IMR-90 (cell line): ENCODE data around the gene KIF5C. TPM values are rescaled to one million over a fixed set of nuclear protein-coding genes. Genes with fewer than 3 reads are reported as not detected.
A peak's percentile ranks its signal among the peaks of the same experiment; 100 is the strongest.

Source experiments
- ATAC-seq: fragments of 200-7000 bp; cut with Tn5 transposase; 2 replicates; pipeline ENCODE4 v1.9.1; 2020; ENCODE audit warnings: low read depth, mild to moderate bottlenecking, moderate library complexity
- BruUV-seq: library from RNA; stranded (reverse); fragments of 400-500 nt; replicated peaks from 2 replicates; lab custom pipeline; 2021; lab: Mats Ljungman, UMichigan
- CTCF ChIA-PET: fragments of 300-600 bp; formaldehyde crosslinking; extraction: SDS; loops from one replicate; lab custom pipeline; 2021; ENCODE audit warnings: antibody characterized with exemption; lab: Yijun Ruan, JAX
- POLR2A ChIA-PET: fragments of 300-600 bp; sonication (Branson Sonifier 250); formaldehyde crosslinking; loops from one replicate; lab custom pipeline; 2022; ENCODE audit warnings: antibody characterized with exemption; ENCODE audit not compliant: unreplicated experiment; lab: Charles Lee
- DNase-seq: peaks from one replicate; pipeline ENCODE4 v3.0.0; 2013
- H2AFZ ChIP-seq: replicated peaks from 2 replicates; pipeline ENCODE3; 2013; ENCODE audit warnings: low read length, mild to moderate bottlenecking; ENCODE audit not compliant: poor library complexity
- H2AK5ac ChIP-seq: 2 replicates; pipeline ENCODE4 v1.6.1; 2013; ENCODE audit warnings: low read depth, low read length, inconsistent platforms
- H2AK9ac ChIP-seq: replicated peaks from 2 replicates; pipeline ENCODE3; 2013; ENCODE audit warnings: mild to moderate bottlenecking, low read depth, low read length, moderate library complexity; ENCODE audit not compliant: poor library complexity
- H2BK120ac ChIP-seq: 2 replicates; pipeline ENCODE4 v1.6.1; 2013; ENCODE audit warnings: low read depth, low read length, inconsistent platforms
- H2BK15ac ChIP-seq: 3 replicates; pipeline ENCODE4 v1.6.1; 2013; ENCODE audit warnings: low read depth, low read length, inconsistent platforms
- H2BK20ac ChIP-seq: 2 replicates; pipeline ENCODE4 v1.6.1; 2013; ENCODE audit warnings: low read depth, mild to moderate bottlenecking, inconsistent platforms, low read length, moderate library complexity
- H2BK5ac ChIP-seq: 2 replicates; pipeline ENCODE4 v1.6.1; 2013; ENCODE audit warnings: mild to moderate bottlenecking, low read depth, low read length, inconsistent platforms; ENCODE audit not compliant: poor library complexity, severe bottlenecking
- H3K14ac ChIP-seq: replicated peaks from 2 replicates; pipeline ENCODE4 v1.6.1; 2013; ENCODE audit warnings: low read depth, low read length, inconsistent platforms
- H3K18ac ChIP-seq: 2 replicates; pipeline ENCODE4 v1.6.1; 2013; ENCODE audit warnings: low read depth, low read length, control low read depth
- H3K23ac ChIP-seq: 2 replicates; pipeline ENCODE4 v1.6.1; 2013; ENCODE audit warnings: low read depth, low read length, inconsistent platforms
- H3K27ac ChIP-seq: 2 replicates; pipeline ENCODE4 v1.5.1; 2013; ENCODE audit warnings: mild to moderate bottlenecking, control low read depth, low read length; ENCODE audit not compliant: insufficient read depth
- H3K27me3 ChIP-seq: 2 replicates; pipeline ENCODE4 v1.6.1; 2013; ENCODE audit warnings: low read length; ENCODE audit not compliant: control insufficient read depth, insufficient read depth
- H3K36me3 ChIP-seq: 2 replicates; pipeline ENCODE4 v1.6.1; 2013; ENCODE audit warnings: low read length, mixed read lengths; ENCODE audit not compliant: control insufficient read depth, insufficient read depth
- H3K4ac ChIP-seq: 2 replicates; pipeline ENCODE4 v1.6.1; 2013; ENCODE audit warnings: low read depth, low read length, inconsistent platforms
- H3K4me1 ChIP-seq: 2 replicates; pipeline ENCODE4 v1.6.1; 2013; ENCODE audit warnings: low read length, mixed read lengths; ENCODE audit not compliant: control insufficient read depth, insufficient read depth
- H3K4me2 ChIP-seq: 2 replicates; pipeline ENCODE4 v1.6.1; 2013; ENCODE audit warnings: low read depth, mild to moderate bottlenecking, control low read depth, low read length, moderate library complexity
- H3K4me3 ChIP-seq: 2 replicates; pipeline ENCODE4 v1.5.1; 2013; ENCODE audit warnings: low read depth, mild to moderate bottlenecking, control low read depth, low read length, moderate library complexity; ENCODE audit not compliant: insufficient read depth
- H3K56ac ChIP-seq: 2 replicates; pipeline ENCODE4 v1.6.1; 2013; ENCODE audit warnings: low read length, inconsistent platforms; ENCODE audit not compliant: insufficient read depth; ENCODE audit errors: extremely low read depth
- H3K79me1 ChIP-seq, 2 experiments: 2 replicates each; pipeline ENCODE4 v1.6.1; 2013; ENCODE audit warnings: low read length in 2 of 2, inconsistent platforms in 1 of 2, low read depth in 1 of 2
- H3K9ac ChIP-seq: 2 replicates; pipeline ENCODE4 v1.6.1; 2013; ENCODE audit warnings: low read depth, low read length, control low read depth
- H3K9me1 ChIP-seq: 2 replicates; pipeline ENCODE4 v1.6.1; 2013; ENCODE audit warnings: low read length, inconsistent platforms; ENCODE audit not compliant: insufficient read depth
- H3K9me3 ChIP-seq: 2 replicates; pipeline ENCODE4 v1.6.1; 2013; ENCODE audit warnings: low read length; ENCODE audit not compliant: control insufficient read depth, insufficient read depth
- H4K20me1 ChIP-seq: 2 replicates; pipeline ENCODE4 v1.6.1; 2013; ENCODE audit warnings: low read length, inconsistent platforms; ENCODE audit not compliant: insufficient read depth
- H4K5ac ChIP-seq: 2 replicates; pipeline ENCODE4 v1.6.1; 2013; ENCODE audit warnings: mild to moderate bottlenecking, low read depth, low read length, control low read depth
- H4K8ac ChIP-seq, 2 experiments: 2 replicates each; pipeline ENCODE4 v1.6.1; 2013; ENCODE audit warnings: low read depth in 2 of 2, low read length in 2 of 2, control low read depth in 1 of 2, inconsistent platforms in 1 of 2
- H4K91ac ChIP-seq: 2 replicates; pipeline ENCODE4 v1.6.1; 2013; ENCODE audit warnings: low read depth, low read length, inconsistent platforms; ENCODE audit not compliant: insufficient read depth
- BHLHE40 ChIP-seq: fragments of 150-350 bp; IDR thresholded peaks from 2 replicates; pipeline ENCODE4 v1.6.1; 2016; ENCODE audit warnings: mild to moderate bottlenecking, low read depth, low read length
- CEBPB ChIP-seq: IDR thresholded peaks from 2 replicates; pipeline ENCODE4 v1.6.1; 2012; ENCODE audit warnings: low read depth, low read length, improper control_type of control experiment
- CHD1 ChIP-seq: IDR thresholded peaks from 2 replicates; pipeline ENCODE4 v1.6.1; 2012; ENCODE audit warnings: low read depth, low read length, improper control_type of control experiment
- CTCF ChIP-seq: conservative IDR thresholded peaks from 2 replicates; pipeline ENCODE4 v1.5.1; 2012; ENCODE audit warnings: mild to moderate bottlenecking, low read depth, low read length, improper control_type of control experiment
- FOS ChIP-seq: fragments of 150-350 bp; IDR thresholded peaks from 2 replicates; pipeline ENCODE4 v1.6.1; 2016; ENCODE audit warnings: low read depth, low read length
- MAFK ChIP-seq: IDR thresholded peaks from 2 replicates; pipeline ENCODE4 v1.6.1; 2012; ENCODE audit warnings: low read depth, low read length, improper control_type of control experiment
- MAZ ChIP-seq: IDR thresholded peaks from 2 replicates; pipeline ENCODE4 v1.6.1; 2012; ENCODE audit warnings: low read depth, mild to moderate bottlenecking, low read length, improper control_type of control experiment, moderate library complexity, borderline replicate concordance
- MXI1 ChIP-seq: IDR thresholded peaks from 2 replicates; pipeline ENCODE4 v1.6.1; 2012; ENCODE audit warnings: low read depth, mild to moderate bottlenecking, low read length, moderate library complexity, borderline replicate concordance
- NFE2L2 ChIP-seq: fragments of 150-350 bp; IDR thresholded peaks from 2 replicates; pipeline ENCODE4 v1.6.1; 2016; ENCODE audit warnings: low read depth, mild to moderate bottlenecking, low read length
- POLR2A ChIP-seq: IDR thresholded peaks from 2 replicates; pipeline ENCODE4 v1.6.1; 2012; ENCODE audit warnings: mild to moderate bottlenecking, low read depth, low read length
- RCOR1 ChIP-seq: IDR thresholded peaks from 2 replicates; pipeline ENCODE4 v1.6.1; 2012; ENCODE audit warnings: mild to moderate bottlenecking, low read length, improper control_type of control experiment; ENCODE audit not compliant: insufficient replicate concordance
- RFX5 ChIP-seq: IDR thresholded peaks from 2 replicates; pipeline ENCODE4 v1.8.0; 2012; ENCODE audit warnings: low read depth, mild to moderate bottlenecking, low read length, moderate library complexity
- SMC3 ChIP-seq: fragments of 150-350 bp; IDR thresholded peaks from 2 replicates; pipeline ENCODE4 v1.6.1; 2016; ENCODE audit warnings: low read depth, mild to moderate bottlenecking, antibody characterized with exemption, low read length, moderate library complexity
- WGBS, 2 experiments: methylation state at CpG; one replicate each; pipeline versions ENCODE4 v1.1.5 to v1.1.7; 2013; ENCODE audit warnings: missing lambda C conversion rate in 2 of 2; ENCODE audit not compliant: insufficient read length in 1 of 2; ENCODE audit errors: extremely low coverage in 2 of 2; 5-methylcytosine and 5-hydroxymethylcytosine counted together
- dilution Hi-C: fragments of 300-500 bp; cut with HindIII; formaldehyde crosslinking; loops from one replicate; pipeline ENCODE4 v1.14.3; 2018; ENCODE audit warnings: low sequenced_read_pairs; ENCODE audit not compliant: unreplicated experiment
- in situ Hi-C: fragments of 300-500 bp; cut with MboI; formaldehyde crosslinking; loops from 3 replicates; pipeline ENCODE4 v1.14.3; 2019; ENCODE audit warnings: low sequenced_read_pairs, inconsistent platforms, mixed read lengths
- intact Hi-C: fragments of 100-400 bp; cut with micrococcal nuclease; formaldehyde crosslinking; loops from 2 replicates; pipeline ENCODE4 v1.10.0; 2022
- polyA plus RNA-seq, 3 experiments: library from polyadenylated mRNA; depleted of rRNA; stranded (reverse); fragments of >200 nt; gene quantifications; 2 replicates each; pipeline ENCODE4 v1.2.3, GENCODE V29; 2012; ENCODE audit warnings: low replicate concordance in 1 of 3
- total RNA-seq: library from RNA; depleted of rRNA; stranded (reverse); fragments of >200 nt; gene quantifications from 2 replicates; pipeline ENCODE4 v1.2.3, GENCODE V29; 2012
- TF ChIP-seq, protein P1 (sequence below): fragments of 150-350 bp; IDR thresholded peaks from 2 replicates; pipeline ENCODE4 v1.6.1; 2017; ENCODE audit warnings: mild to moderate bottlenecking, antibody characterized with exemption, low read length, low read depth
- TF ChIP-seq, protein P2 (sequence below): fragments of 150-350 bp; IDR thresholded peaks from 2 replicates; pipeline ENCODE4 v1.6.1; 2016; ENCODE audit warnings: low read depth, mild to moderate bottlenecking, low read length, moderate library complexity, borderline replicate concordance

The KIF5C gene
- total and polyA plus RNA-seq, 2 of the 4 experiments (the other 2 are of a cell fraction) = 0.10 to 0.18 TPM

GRCh38 chr2:149068225-149068995, 193.4 kb downstream of the KIF5C start:
- Histone ChIP-seq H3K9me3 (no peaks in the 10 kb centered on the region), H3K18ac (peak overlapping the region; percentile 37; the same call in 1 of the 2 replicates), H2AK5ac (no peak overlapping the region), H2BK15ac (peak overlapping the region; percentile 42; the same call in 2 of the 3 replicates), H2AFZ (no peak overlapping the region), H4K91ac (peak overlapping the region; percentile 80), H3K4me2 (no peak overlapping the region), H3K56ac (no peak overlapping the region), H3K14ac (0 out of 2 replicates have a peak overlapping the region, but pooled peaks have one; percentile 3), H2BK120ac (peak overlapping the region; percentile 59), H3K4me3 (no peak overlapping the region), H2BK5ac (peak overlapping the region; percentile 21), H3K4me1 (peaks cover 7% of the 10 kb centered on the region), H3K23ac (no peak overlapping the region), H2AK9ac (no peak overlapping the region), H3K27ac (no peak overlapping the region), H4K8ac (no peak overlapping the region), H3K79me1 (no peaks in the 10 kb centered on the region), H3K9ac (no peak overlapping the region), H3K27me3 (no peaks in the 10 kb centered on the region), H3K9me1 (peaks cover 2% of the 10 kb centered on the region; the same call in 1 of the 2 replicates), H3K4ac (peak overlapping the region; percentile 83; the same call in 1 of the 2 replicates), H4K20me1 (no peaks in the 10 kb centered on the region), H3K36me3 (no peaks in the 10 kb centered on the region), H4K5ac (no peak overlapping the region; the same call in 1 of the 2 replicates), H2BK20ac (peak overlapping the region; percentile 70)
- no TSS peak for BruUV-seq
- ATAC-seq (no peak), DNase-seq (no peak)
- intact Hi-C loops (no loop called here), dilution Hi-C loops (no loop called here), in situ Hi-C loops (no loop called here)
- POLR2A ChIA-PET = no interaction called here
- WGBS, 2 experiments = no CpG with 5 or more reads among the region's 6 CpGs
- CTCF ChIA-PET = no interaction called here
- TF ChIP-seq BHLHE40 (no peak), MXI1 (no peak), FOS (no peak), POLR2A (no peak), NFE2L2 (no peak), RFX5 (no peak), CHD1 (no peak), MAZ (no peak), MAFK (no peak), CEBPB (no peak), CTCF (no peak), SMC3 (no peak), RCOR1 (no peak)
- TF ChIP-seq, protein P1, sequence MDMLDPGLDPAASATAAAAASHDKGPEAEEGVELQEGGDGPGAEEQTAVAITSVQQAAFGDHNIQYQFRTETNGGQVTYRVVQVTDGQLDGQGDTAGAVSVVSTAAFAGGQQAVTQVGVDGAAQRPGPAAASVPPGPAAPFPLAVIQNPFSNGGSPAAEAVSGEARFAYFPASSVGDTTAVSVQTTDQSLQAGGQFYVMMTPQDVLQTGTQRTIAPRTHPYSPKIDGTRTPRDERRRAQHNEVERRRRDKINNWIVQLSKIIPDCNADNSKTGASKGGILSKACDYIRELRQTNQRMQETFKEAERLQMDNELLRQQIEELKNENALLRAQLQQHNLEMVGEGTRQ = no peak
- TF ChIP-seq, protein P2, sequence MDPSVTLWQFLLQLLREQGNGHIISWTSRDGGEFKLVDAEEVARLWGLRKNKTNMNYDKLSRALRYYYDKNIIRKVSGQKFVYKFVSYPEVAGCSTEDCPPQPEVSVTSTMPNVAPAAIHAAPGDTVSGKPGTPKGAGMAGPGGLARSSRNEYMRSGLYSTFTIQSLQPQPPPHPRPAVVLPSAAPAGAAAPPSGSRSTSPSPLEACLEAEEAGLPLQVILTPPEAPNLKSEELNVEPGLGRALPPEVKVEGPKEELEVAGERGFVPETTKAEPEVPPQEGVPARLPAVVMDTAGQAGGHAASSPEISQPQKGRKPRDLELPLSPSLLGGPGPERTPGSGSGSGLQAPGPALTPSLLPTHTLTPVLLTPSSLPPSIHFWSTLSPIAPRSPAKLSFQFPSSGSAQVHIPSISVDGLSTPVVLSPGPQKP = no peak
